WTC11 (cell line): ENCODE data around the gene FBXO42. TPM values are rescaled to one million over a fixed set of nuclear protein-coding genes. Genes with fewer than 3 reads are reported as not detected.
A peak's percentile ranks its signal among the peaks of the same experiment; 100 is the strongest.

Source experiments
- ATAC-seq: fragments of 200-7000 bp; cut with Tn5 transposase; 2 replicates; pipeline ENCODE4 v1.10.0; 2021; ENCODE audit warnings: mild to moderate bottlenecking, moderate library complexity
- CTCF ChIA-PET: fragments of 300-600 bp; sonication (Branson Sonifier 250); formaldehyde crosslinking; loops from one replicate; lab custom pipeline; 2021; ENCODE audit warnings: antibody characterized with exemption; lab: Charles Lee
- POLR2A ChIA-PET: fragments of 350-600 bp; sonication (Branson Sonifier 250); formaldehyde crosslinking; loops from one replicate; lab custom pipeline; 2021; ENCODE audit warnings: antibody characterized with exemption; lab: Charles Lee
- DNase-seq: peaks from one replicate; pipeline ENCODE4 v3.0.0; 2021; ENCODE audit warnings: low spot score
- H3K27ac Mint-ChIP-seq: 2 replicates; pipeline ENCODE4 v1.8.0; 2021; ENCODE audit warnings: mixed read lengths
- H3K27me3 Mint-ChIP-seq: 2 replicates; pipeline ENCODE4 v1.8.0; 2021; ENCODE audit warnings: low read depth, mild to moderate bottlenecking, moderate library complexity, mixed read lengths
- H3K36me3 Mint-ChIP-seq: 2 replicates; pipeline ENCODE4 v1.8.0; 2021; ENCODE audit warnings: mixed read lengths
- H3K4me1 Mint-ChIP-seq: 2 replicates; pipeline ENCODE4 v1.8.0; 2022; ENCODE audit warnings: mixed read lengths
- H3K4me3 Mint-ChIP-seq: 2 replicates; pipeline ENCODE4 v1.8.0; 2021; ENCODE audit warnings: mild to moderate bottlenecking, moderate library complexity, mixed read lengths
- H3K9me3 Mint-ChIP-seq: 2 replicates; pipeline ENCODE4 v1.8.0; 2021; ENCODE audit warnings: mixed read lengths
- ATF1 ChIP-seq: sonication (generic); formaldehyde crosslinking; IDR thresholded peaks from 2 replicates; pipeline ENCODE4 v1.8.1; 2023; ENCODE audit warnings: mild to moderate bottlenecking, moderate library complexity, missing genetic modification reagents
- EMX1 ChIP-seq: fragments of 250-450 bp; sonication (Bioruptor Pico); IDR thresholded peaks from 2 replicates; pipeline ENCODE4 v1.8.0; 2021; ENCODE audit warnings: mild to moderate bottlenecking
- FOXJ3 ChIP-seq: sonication (generic); formaldehyde crosslinking; IDR thresholded peaks from 2 replicates; pipeline ENCODE4 v1.9.0; 2021; ENCODE audit warnings: missing genetic modification reagents, mild to moderate bottlenecking, borderline replicate concordance
- MXD4 ChIP-seq: fragments of 250-450 bp; sonication (Bioruptor Pico); IDR thresholded peaks from 2 replicates; pipeline ENCODE4 v1.8.0; 2021; ENCODE audit warnings: mild to moderate bottlenecking, moderate library complexity, borderline replicate concordance
- NFATC4 ChIP-seq: fragments of 250-450 bp; sonication (Bioruptor Pico); IDR thresholded peaks from 2 replicates; pipeline ENCODE4 v1.9.0; 2021; ENCODE audit warnings: mild to moderate bottlenecking
- SOX15 ChIP-seq: fragments of 250-450 bp; sonication (Bioruptor Pico); IDR thresholded peaks from 2 replicates; pipeline ENCODE4 v1.9.0; 2021; ENCODE audit warnings: mild to moderate bottlenecking
- TEAD1 ChIP-seq: sonication (generic); formaldehyde crosslinking; IDR thresholded peaks from 2 replicates; pipeline ENCODE4 v1.8.0; 2022; ENCODE audit warnings: mild to moderate bottlenecking, missing genetic modification reagents
- ZNF138 ChIP-seq: sonication (generic); formaldehyde crosslinking; conservative IDR thresholded peaks from 2 replicates; pipeline ENCODE4 v1.8.1; 2022; ENCODE audit warnings: mild to moderate bottlenecking, moderate library complexity, missing genetic modification reagents
- ZNF396 ChIP-seq: fragments of 250-450 bp; sonication (Bioruptor Pico); IDR thresholded peaks from 2 replicates; pipeline ENCODE4 v1.8.0; 2021; ENCODE audit warnings: mild to moderate bottlenecking, moderate library complexity, borderline replicate concordance
- ZNF423 ChIP-seq: fragments of 250-450 bp; sonication (Bioruptor Pico); IDR thresholded peaks from 2 replicates; pipeline ENCODE4 v2.1.2; 2022; ENCODE audit warnings: mild to moderate bottlenecking, moderate library complexity
- total RNA-seq: library from RNA; stranded (reverse); gene quantifications from 3 replicates; pipeline ENCODE4 v1.2.3, GENCODE V29; 2021
- TF ChIP-seq, protein P1 (sequence below): sonication (generic); formaldehyde crosslinking; IDR thresholded peaks from 2 replicates; pipeline ENCODE4 v1.8.0; 2022; ENCODE audit warnings: mild to moderate bottlenecking, missing genetic modification reagents
- TF ChIP-seq, protein P2 (sequence below): sonication (generic); formaldehyde crosslinking; IDR thresholded peaks from 2 replicates; pipeline ENCODE4 v1.8.1; 2023; ENCODE audit warnings: mild to moderate bottlenecking, moderate library complexity, missing genetic modification reagents
- TF ChIP-seq, protein P3 (sequence below): sonication (generic); formaldehyde crosslinking; IDR thresholded peaks from 2 replicates; pipeline ENCODE4 v1.8.1; 2023; ENCODE audit warnings: mild to moderate bottlenecking, missing genetic modification reagents
- TF ChIP-seq, protein P4 (sequence below): fragments of 250-450 bp; sonication (Bioruptor Pico); IDR thresholded peaks from 2 replicates; pipeline ENCODE4 v1.9.0; 2021; ENCODE audit warnings: mild to moderate bottlenecking
- TF ChIP-seq, protein P5 (sequence below): fragments of 250-450 bp; sonication (Bioruptor Pico); IDR thresholded peaks from 2 replicates; pipeline ENCODE4 v1.9.0; 2021; ENCODE audit warnings: moderate library complexity, mild to moderate bottlenecking, inconsistent platforms, borderline replicate concordance
- TF ChIP-seq, protein P6 (sequence below): sonication (generic); formaldehyde crosslinking; IDR thresholded peaks from 2 replicates; pipeline ENCODE4 v1.8.0; 2022; ENCODE audit warnings: mild to moderate bottlenecking, missing genetic modification reagents
- TF ChIP-seq, protein P7 (sequence below): sonication (generic); formaldehyde crosslinking; IDR thresholded peaks from 2 replicates; pipeline ENCODE4 v1.8.1; 2023; ENCODE audit warnings: mild to moderate bottlenecking, missing genetic modification reagents, borderline replicate concordance
- TF ChIP-seq, protein P8 (sequence below): sonication (generic); formaldehyde crosslinking; IDR thresholded peaks from 2 replicates; pipeline ENCODE4 v1.8.1; 2023; ENCODE audit warnings: mild to moderate bottlenecking, missing genetic modification reagents, moderate library complexity

FBXO42 gene
- total RNA-seq, 1 experiment from 2014 or later, result 17.5 TPM

DNA sequence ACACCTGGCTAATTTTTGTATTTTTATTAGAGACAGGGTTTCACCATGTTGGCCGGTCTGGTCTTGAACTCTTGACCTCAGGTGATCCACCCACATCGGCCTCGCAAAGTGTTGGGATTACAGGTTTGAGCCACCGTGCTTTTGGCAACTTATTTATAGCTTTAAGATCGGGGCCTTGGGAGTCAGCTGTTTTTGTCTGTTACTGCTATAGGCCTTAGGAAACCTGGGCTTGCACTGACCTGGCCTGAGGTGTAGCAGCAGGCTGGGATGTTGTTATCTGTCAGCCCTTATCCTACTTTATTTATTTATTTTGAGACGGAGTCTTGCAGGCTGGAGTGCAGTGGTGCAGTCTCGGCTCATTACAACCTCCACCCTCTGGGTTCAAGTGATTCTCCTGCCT is 26.2 kb upstream of the FBXO42 start (continued):
- TF ChIP-seq, protein P1, sequence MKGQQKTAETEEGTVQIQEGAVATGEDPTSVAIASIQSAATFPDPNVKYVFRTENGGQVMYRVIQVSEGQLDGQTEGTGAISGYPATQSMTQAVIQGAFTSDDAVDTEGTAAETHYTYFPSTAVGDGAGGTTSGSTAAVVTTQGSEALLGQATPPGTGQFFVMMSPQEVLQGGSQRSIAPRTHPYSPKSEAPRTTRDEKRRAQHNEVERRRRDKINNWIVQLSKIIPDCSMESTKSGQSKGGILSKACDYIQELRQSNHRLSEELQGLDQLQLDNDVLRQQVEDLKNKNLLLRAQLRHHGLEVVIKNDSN (CRISPR knock-in tag), result no peak
- TF ChIP-seq, protein P2, sequence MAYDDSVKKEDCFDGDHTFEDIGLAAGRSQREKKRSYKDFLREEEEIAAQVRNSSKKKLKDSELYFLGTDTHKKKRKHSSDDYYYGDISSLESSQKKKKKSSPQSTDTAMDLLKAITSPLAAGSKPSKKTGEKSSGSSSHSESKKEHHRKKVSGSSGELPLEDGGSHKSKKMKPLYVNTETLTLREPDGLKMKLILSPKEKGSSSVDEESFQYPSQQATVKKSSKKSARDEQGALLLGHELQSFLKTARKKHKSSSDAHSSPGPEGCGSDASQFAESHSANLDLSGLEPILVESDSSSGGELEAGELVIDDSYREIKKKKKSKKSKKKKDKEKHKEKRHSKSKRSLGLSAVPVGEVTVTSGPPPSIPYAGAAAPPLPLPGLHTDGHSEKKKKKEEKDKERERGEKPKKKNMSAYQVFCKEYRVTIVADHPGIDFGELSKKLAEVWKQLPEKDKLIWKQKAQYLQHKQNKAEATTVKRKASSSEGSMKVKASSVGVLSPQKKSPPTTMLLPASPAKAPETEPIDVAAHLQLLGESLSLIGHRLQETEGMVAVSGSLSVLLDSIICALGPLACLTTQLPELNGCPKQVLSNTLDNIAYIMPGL (CRISPR knock-in tag), result no peak
- TF ChIP-seq, protein P3, sequence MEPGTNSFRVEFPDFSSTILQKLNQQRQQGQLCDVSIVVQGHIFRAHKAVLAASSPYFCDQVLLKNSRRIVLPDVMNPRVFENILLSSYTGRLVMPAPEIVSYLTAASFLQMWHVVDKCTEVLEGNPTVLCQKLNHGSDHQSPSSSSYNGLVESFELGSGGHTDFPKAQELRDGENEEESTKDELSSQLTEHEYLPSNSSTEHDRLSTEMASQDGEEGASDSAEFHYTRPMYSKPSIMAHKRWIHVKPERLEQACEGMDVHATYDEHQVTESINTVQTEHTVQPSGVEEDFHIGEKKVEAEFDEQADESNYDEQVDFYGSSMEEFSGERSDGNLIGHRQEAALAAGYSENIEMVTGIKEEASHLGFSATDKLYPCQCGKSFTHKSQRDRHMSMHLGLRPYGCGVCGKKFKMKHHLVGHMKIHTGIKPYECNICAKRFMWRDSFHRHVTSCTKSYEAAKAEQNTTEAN (CRISPR knock-in tag), result no peak
- TF ChIP-seq MXD4, result no peak
- TF ChIP-seq, protein P4, sequence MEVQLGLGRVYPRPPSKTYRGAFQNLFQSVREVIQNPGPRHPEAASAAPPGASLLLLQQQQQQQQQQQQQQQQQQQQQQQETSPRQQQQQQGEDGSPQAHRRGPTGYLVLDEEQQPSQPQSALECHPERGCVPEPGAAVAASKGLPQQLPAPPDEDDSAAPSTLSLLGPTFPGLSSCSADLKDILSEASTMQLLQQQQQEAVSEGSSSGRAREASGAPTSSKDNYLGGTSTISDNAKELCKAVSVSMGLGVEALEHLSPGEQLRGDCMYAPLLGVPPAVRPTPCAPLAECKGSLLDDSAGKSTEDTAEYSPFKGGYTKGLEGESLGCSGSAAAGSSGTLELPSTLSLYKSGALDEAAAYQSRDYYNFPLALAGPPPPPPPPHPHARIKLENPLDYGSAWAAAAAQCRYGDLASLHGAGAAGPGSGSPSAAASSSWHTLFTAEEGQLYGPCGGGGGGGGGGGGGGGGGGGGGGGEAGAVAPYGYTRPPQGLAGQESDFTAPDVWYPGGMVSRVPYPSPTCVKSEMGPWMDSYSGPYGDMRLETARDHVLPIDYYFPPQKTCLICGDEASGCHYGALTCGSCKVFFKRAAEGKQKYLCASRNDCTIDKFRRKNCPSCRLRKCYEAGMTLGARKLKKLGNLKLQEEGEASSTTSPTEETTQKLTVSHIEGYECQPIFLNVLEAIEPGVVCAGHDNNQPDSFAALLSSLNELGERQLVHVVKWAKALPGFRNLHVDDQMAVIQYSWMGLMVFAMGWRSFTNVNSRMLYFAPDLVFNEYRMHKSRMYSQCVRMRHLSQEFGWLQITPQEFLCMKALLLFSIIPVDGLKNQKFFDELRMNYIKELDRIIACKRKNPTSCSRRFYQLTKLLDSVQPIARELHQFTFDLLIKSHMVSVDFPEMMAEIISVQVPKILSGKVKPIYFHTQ (CRISPR knock-in tag), result no peak
- no peak for TF ChIP-seq SOX15

DNA sequence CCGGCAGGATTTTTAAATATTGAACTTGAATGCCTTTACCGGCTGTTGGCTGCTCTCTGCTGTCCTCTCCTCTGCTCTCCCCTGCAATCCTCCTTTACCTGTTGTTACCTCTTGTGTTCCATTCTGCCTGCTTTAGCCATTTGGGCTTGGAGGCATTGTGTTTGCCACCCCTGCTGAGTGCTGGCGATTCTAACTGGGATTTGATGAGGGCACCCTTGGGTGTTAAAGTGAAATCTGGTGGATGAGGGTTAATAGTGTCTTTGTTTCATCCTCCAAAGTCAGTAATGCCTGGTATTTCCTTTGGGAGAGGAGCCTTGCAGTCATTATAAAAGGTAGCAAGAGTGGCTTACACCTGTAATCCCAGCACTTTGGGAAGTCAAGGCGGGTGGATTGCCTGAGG is 24.7 kb upstream of the FBXO42 start:
- TF ChIP-seq, protein P5, sequence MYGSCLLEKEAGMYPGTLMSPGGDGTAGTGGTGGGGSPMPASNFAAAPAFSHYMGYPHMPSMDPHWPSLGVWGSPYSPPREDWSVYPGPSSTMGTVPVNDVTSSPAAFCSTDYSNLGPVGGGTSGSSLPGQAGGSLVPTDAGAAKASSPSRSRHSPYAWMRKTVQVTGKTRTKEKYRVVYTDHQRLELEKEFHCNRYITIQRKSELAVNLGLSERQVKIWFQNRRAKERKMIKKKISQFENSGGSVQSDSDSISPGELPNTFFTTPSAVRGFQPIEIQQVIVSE (CRISPR knock-in tag), result no peak
- TF ChIP-seq, protein P6, sequence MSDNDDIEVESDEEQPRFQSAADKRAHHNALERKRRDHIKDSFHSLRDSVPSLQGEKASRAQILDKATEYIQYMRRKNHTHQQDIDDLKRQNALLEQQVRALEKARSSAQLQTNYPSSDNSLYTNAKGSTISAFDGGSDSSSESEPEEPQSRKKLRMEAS (CRISPR knock-in tag), result no peak
- TF ChIP-seq ZNF423 (CRISPR knock-in tag), result peak; percentile 95
- DNase-seq (no peak), ATAC-seq (no peak)
- H3K9me3 Mint-ChIP-seq, result no peaks in the 10 kb centered on the region
- H3K27ac Mint-ChIP-seq, result peak overlapping the region; percentile 96
- ChIA-PET CTCF (interaction anchor here (3.4 kb wide), 1 partner anchor 14 kb away, joined by 10 read pairs; no protein-coding TSS in a partner anchor), POLR2A (no interaction called here)
- no peak overlapping the region for H3K4me3 Mint-ChIP-seq
- peaks cover 47% of the 10 kb centered on the region for H3K4me1 Mint-ChIP-seq
- no peaks in the 10 kb centered on the region for H3K27me3 Mint-ChIP-seq
- H3K36me3 Mint-ChIP-seq, result no peaks in the 10 kb centered on the region; the same call in 1 of the 2 replicates

GRCh38 chr1:16375521-16376340 is 23.5 kb upstream of the FBXO42 start:
- peak overlapping the region; percentile 28 for H3K4me3 Mint-ChIP-seq
- ChIA-PET POLR2A (no interaction called here), CTCF (interaction anchor here (0.6 to 3.4 kb wide), 4 partner anchors 10 to 245 kb away, joined by 3 to 10 read pairs (median 4); partner anchors contain the start of gene FBXO42)
- H3K27ac Mint-ChIP-seq, result peak overlapping the region; percentile 81
- peak; percentile 49 for ATAC-seq
- peaks cover 47% of the 10 kb centered on the region for H3K4me1 Mint-ChIP-seq
- no peak for DNase-seq
- no peaks in the 10 kb centered on the region for H3K9me3 Mint-ChIP-seq
- no peaks in the 10 kb centered on the region; the same call in 1 of the 2 replicates for H3K36me3 Mint-ChIP-seq
- H3K27me3 Mint-ChIP-seq, result no peaks in the 10 kb centered on the region
- TF ChIP-seq ATF1 (CRISPR knock-in tag) (no peak), NFATC4 (no peak), FOXJ3 (CRISPR knock-in tag) (no peak), EMX1 (CRISPR knock-in tag) (no peak), ZNF396 (CRISPR knock-in tag) (no peak), ZNF138 (no peak), ZNF423 (CRISPR knock-in tag) (no peak), TEAD1 (CRISPR knock-in tag) (no peak)
- TF ChIP-seq, protein P7, sequence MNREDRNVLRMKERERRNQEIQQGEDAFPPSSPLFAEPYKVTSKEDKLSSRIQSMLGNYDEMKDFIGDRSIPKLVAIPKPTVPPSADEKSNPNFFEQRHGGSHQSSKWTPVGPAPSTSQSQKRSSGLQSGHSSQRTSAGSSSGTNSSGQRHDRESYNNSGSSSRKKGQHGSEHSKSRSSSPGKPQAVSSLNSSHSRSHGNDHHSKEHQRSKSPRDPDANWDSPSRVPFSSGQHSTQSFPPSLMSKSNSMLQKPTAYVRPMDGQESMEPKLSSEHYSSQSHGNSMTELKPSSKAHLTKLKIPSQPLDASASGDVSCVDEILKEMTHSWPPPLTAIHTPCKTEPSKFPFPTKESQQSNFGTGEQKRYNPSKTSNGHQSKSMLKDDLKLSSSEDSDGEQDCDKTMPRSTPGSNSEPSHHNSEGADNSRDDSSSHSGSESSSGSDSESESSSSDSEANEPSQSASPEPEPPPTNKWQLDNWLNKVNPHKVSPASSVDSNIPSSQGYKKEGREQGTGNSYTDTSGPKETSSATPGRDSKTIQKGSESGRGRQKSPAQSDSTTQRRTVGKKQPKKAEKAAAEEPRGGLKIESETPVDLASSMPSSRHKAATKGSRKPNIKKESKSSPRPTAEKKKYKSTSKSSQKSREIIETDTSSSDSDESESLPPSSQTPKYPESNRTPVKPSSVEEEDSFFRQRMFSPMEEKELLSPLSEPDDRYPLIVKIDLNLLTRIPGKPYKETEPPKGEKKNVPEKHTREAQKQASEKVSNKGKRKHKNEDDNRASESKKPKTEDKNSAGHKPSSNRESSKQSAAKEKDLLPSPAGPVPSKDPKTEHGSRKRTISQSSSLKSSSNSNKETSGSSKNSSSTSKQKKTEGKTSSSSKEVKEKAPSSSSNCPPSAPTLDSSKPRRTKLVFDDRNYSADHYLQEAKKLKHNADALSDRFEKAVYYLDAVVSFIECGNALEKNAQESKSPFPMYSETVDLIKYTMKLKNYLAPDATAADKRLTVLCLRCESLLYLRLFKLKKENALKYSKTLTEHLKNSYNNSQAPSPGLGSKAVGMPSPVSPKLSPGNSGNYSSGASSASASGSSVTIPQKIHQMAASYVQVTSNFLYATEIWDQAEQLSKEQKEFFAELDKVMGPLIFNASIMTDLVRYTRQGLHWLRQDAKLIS, result no peak
- TF ChIP-seq, protein P8, sequence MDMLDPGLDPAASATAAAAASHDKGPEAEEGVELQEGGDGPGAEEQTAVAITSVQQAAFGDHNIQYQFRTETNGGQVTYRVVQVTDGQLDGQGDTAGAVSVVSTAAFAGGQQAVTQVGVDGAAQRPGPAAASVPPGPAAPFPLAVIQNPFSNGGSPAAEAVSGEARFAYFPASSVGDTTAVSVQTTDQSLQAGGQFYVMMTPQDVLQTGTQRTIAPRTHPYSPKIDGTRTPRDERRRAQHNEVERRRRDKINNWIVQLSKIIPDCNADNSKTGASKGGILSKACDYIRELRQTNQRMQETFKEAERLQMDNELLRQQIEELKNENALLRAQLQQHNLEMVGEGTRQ (CRISPR knock-in tag), result no peak
